ENCODE results near the gene RPA3. TPM values are rescaled to one million over a fixed set of nuclear protein-coding genes. Genes with fewer than 3 reads are reported as not detected.

The RPA3 gene
- total RNA-seq, 1 experiment from 2014 or later = 38.9 TPM

- no TSS peak for BruUV-seq (replicated peaks)
- Histone ChIP-seq H3K27ac (ENCODE audit: low read length) (peak overlapping the region; percentile 86), H3K9me2 (replicated peaks; ENCODE audit: low read length) (no peaks in the 10 kb centered on the region), H3K4me3 (ENCODE audit: low read length) (peak overlapping the region; percentile 68), H3K9me3 (ENCODE audit: low read length) (no peaks in the 10 kb centered on the region), H3K27me3 (ENCODE audit: low read length) (no peaks in the 10 kb centered on the region), H3K4me1 (ENCODE audit: insufficient read depth, low read length) (peaks cover 41% of the 10 kb centered on the region), H3K79me2 (ENCODE audit: low read length) (no peaks in the 10 kb centered on the region), H3F3A (ENCODE audit: low read length, unreplicated experiment) (peaks cover 4% of the 10 kb centered on the region), H3K9ac (ENCODE audit: low read length) (peak overlapping the region; percentile 55), H4K20me1 (ENCODE audit: low read length) (no peaks in the 10 kb centered on the region), H2AFZ (ENCODE audit: low read length) (peak overlapping the region; percentile 64), H3K4me2 (ENCODE audit: low read length) (peak overlapping the region; percentile 88), H3K36me3 (ENCODE audit: low read depth, low read length) (no peaks in the 10 kb centered on the region)
- ATAC-seq (peak; percentile 72), DNase-seq (peak; percentile 66)
- ChIA-PET CTCF (interaction anchor here (0.7 kb wide), 1 partner anchor 81 kb away, joined by 9 read pairs; no protein-coding TSS in a partner anchor), POLR2A (ENCODE audit: unreplicated experiment) (interaction anchor here (0.6 to 0.8 kb wide), 3 partner anchors 81 to 206 kb away, joined by 4 to 11 read pairs (median 4); partner anchors contain the start of gene GLCCI1)
- intact Hi-C loops (cut with micrococcal nuclease) = loop anchor here (1.0 to 10.0 kb wide), 10 partner anchors 29 to 533 kb away; no protein-coding TSS in a partner anchor
- TF ChIP-seq EZH2phosphoT487 (IDR thresholded peaks at IDR 0.05; ENCODE audit: borderline replicate concordance, low read length) (no peak), CTCF (conservative IDR thresholded peaks at IDR 0.05; ENCODE audit: low read depth, low read length) (no peak), EZH2 (IDR thresholded peaks at IDR 0.05; ENCODE audit: low read length, unreplicated experiment) (no peak)
These were observed 43.8 kb upstream of the RPA3 start for GRCh38 chr7:7761974-7762779.

- POLR2A ChIA-PET (ENCODE audit: unreplicated experiment) = interaction anchor here (0.6 to 0.8 kb wide), 3 partner anchors 80 to 207 kb away, joined by 4 to 11 read pairs (median 4); partner anchors contain the start of gene GLCCI1
- intact Hi-C loops (cut with micrococcal nuclease) = loop anchor here (1.0 to 10.0 kb wide), 9 partner anchors 29 to 533 kb away; no protein-coding TSS in a partner anchor
These were observed 43.0 kb upstream of the RPA3 start for GRCh38 chr7:7761340-7761973.

More at GRCh38 chr7:7761340-7761973, 43.0 kb upstream of the RPA3 start:
- Histone ChIP-seq H3K4me1 (ENCODE audit: insufficient read depth, low read length) (peaks cover 35% of the 10 kb centered on the region), H3F3A (ENCODE audit: low read length, unreplicated experiment) (peaks cover 4% of the 10 kb centered on the region), H2AFZ (ENCODE audit: low read length) (peak overlapping the region; percentile 64), H4K20me1 (ENCODE audit: low read length) (no peaks in the 10 kb centered on the region), H3K9me2 (replicated peaks; ENCODE audit: low read length) (no peaks in the 10 kb centered on the region), H3K27ac (ENCODE audit: low read length) (peak overlapping the region; percentile 86), H3K4me3 (ENCODE audit: low read length) (peak overlapping the region; percentile 68), H3K36me3 (ENCODE audit: low read depth, low read length) (no peaks in the 10 kb centered on the region), H3K4me2 (ENCODE audit: low read length) (peak overlapping the region; percentile 88), H3K9me3 (ENCODE audit: low read length) (no peaks in the 10 kb centered on the region), H3K9ac (ENCODE audit: low read length) (peak overlapping the region; percentile 55), H3K79me2 (ENCODE audit: low read length) (no peaks in the 10 kb centered on the region), H3K27me3 (ENCODE audit: low read length) (no peaks in the 10 kb centered on the region)
- CTCF ChIA-PET = interaction anchor here (1.4 kb wide), 1 partner anchor 80 kb away, joined by 8 read pairs; no protein-coding TSS in a partner anchor
- DNase-seq (peak; percentile 73), ATAC-seq (peak; percentile 14)
- TF ChIP-seq EZH2 (IDR thresholded peaks at IDR 0.05; ENCODE audit: low read length, unreplicated experiment) (no peak), CTCF (conservative IDR thresholded peaks at IDR 0.05; ENCODE audit: low read depth, low read length) (peak; percentile 67; the same call in 1 of the 2 replicates)
- no TSS peak for BruUV-seq (replicated peaks)
